HUES48 (cell line): ENCODE data around the gene WASF2.
"Not testable (repeated sequence)": the region's sequence is repeated elsewhere in the genome, so short reads cannot be mapped to it uniquely, and the experiment has no call there.

Experiments
- H3K27ac ChIP-seq: one replicate; pipeline ENCODE4 v1.7.0; 2013; ENCODE audit warnings: low read depth, low read length, inconsistent platforms
- H3K27me3 ChIP-seq: 2 replicates; pipeline ENCODE4 v1.6.1; 2013; ENCODE audit warnings: mild to moderate bottlenecking, low read length; ENCODE audit not compliant: control insufficient read depth, insufficient read depth
- H3K36me3 ChIP-seq: 2 replicates; pipeline ENCODE4 v1.6.1; 2013; ENCODE audit warnings: low read length; ENCODE audit not compliant: control insufficient read depth, insufficient read depth
- H3K4me1 ChIP-seq: 2 replicates; pipeline ENCODE4 v1.6.1; 2013; ENCODE audit warnings: mild to moderate bottlenecking, low read length; ENCODE audit not compliant: control insufficient read depth, insufficient read depth
- H3K4me3 ChIP-seq: 2 replicates; pipeline ENCODE4 v1.5.1; 2013; ENCODE audit warnings: mild to moderate bottlenecking, low read depth, low read length
- H3K9ac ChIP-seq: 2 replicates; pipeline ENCODE4 v1.6.1; 2013; ENCODE audit warnings: mild to moderate bottlenecking, low read depth, low read length, moderate library complexity
- H3K9me3 ChIP-seq: 2 replicates; pipeline ENCODE4 v1.6.1; 2013; ENCODE audit warnings: low read length; ENCODE audit not compliant: control insufficient read depth, insufficient read depth

The WASF2 gene

GRCh38 chr1:27472098-27472497, 17.9 kb downstream of the WASF2 start:
- not testable (repeated sequence) for H3K36me3 ChIP-seq, H3K27ac ChIP-seq, H3K27me3 ChIP-seq, H3K4me1 ChIP-seq, H3K4me3 ChIP-seq, H3K9me3 ChIP-seq, H3K9ac ChIP-seq

GRCh38 chr1:27471477-27471876, 18.5 kb downstream of the WASF2 start:
- Histone ChIP-seq H3K9me3 (no peaks in the 10 kb centered on the region), H3K36me3 (no peaks in the 10 kb centered on the region), H3K9ac (no peak overlapping the region), H3K4me3 (no peak overlapping the region), H3K4me1 (peaks cover 2% of the 10 kb centered on the region; the same call in 1 of the 2 replicates), H3K27ac (no peak overlapping the region), H3K27me3 (no peaks in the 10 kb centered on the region)

GRCh38 chr1:27469334-27469733, 20.6 kb downstream of the WASF2 start:
- no peaks in the 10 kb centered on the region for H3K36me3 ChIP-seq
- no peaks in the 10 kb centered on the region for H3K4me1 ChIP-seq
- no peak overlapping the region for H3K27ac ChIP-seq
- H3K4me3 ChIP-seq, result no peak overlapping the region
- H3K9me3 ChIP-seq, result no peaks in the 10 kb centered on the region
- H3K27me3 ChIP-seq, result no peaks in the 10 kb centered on the region
- no peak overlapping the region for H3K9ac ChIP-seq

- H3K36me3 ChIP-seq, H3K9me3 ChIP-seq, H3K4me3 ChIP-seq, H3K27ac ChIP-seq, H3K27me3 ChIP-seq, H3K4me1 ChIP-seq, H3K9ac ChIP-seq: not testable (repeated sequence)
Observed at GRCh38 chr1:27468378-27468777, 21.6 kb downstream of the WASF2 start.

GRCh38 chr1:27464926-27465647, 24.9 kb downstream of the WASF2 start:
- H3K9me3 ChIP-seq, result no peaks in the 10 kb centered on the region
- no peaks in the 10 kb centered on the region for H3K4me1 ChIP-seq
- no peak overlapping the region for H3K27ac ChIP-seq
- no peaks in the 10 kb centered on the region for H3K36me3 ChIP-seq
- no peak overlapping the region for H3K4me3 ChIP-seq
- H3K27me3 ChIP-seq, result no peaks in the 10 kb centered on the region
- H3K9ac ChIP-seq, result no peak overlapping the region

GRCh38 chr1:27463916-27464315, 26.1 kb downstream of the WASF2 start:
- not testable (repeated sequence) for H3K9ac ChIP-seq, H3K9me3 ChIP-seq, H3K36me3 ChIP-seq, H3K27ac ChIP-seq, H3K4me3 ChIP-seq, H3K4me1 ChIP-seq, H3K27me3 ChIP-seq

- not testable (repeated sequence) for H3K36me3 ChIP-seq, H3K4me3 ChIP-seq, H3K9ac ChIP-seq, H3K4me1 ChIP-seq, H3K9me3 ChIP-seq, H3K27ac ChIP-seq, H3K27me3 ChIP-seq
Observed at GRCh38 chr1:27458521-27458920, 31.4 kb downstream of the WASF2 start.

- H3K27ac ChIP-seq, result no peak overlapping the region
Observed at GRCh38 chr1:27455139-27455811, 34.7 kb downstream of the WASF2 start.

GRCh38 chr1:27454610-27455009, 35.4 kb downstream of the WASF2 start:
- Histone ChIP-seq H3K4me1 (no peaks in the 10 kb centered on the region), H3K4me3 (no peak overlapping the region), H3K9ac (no peak overlapping the region), H3K9me3 (no peaks in the 10 kb centered on the region), H3K36me3 (no peaks in the 10 kb centered on the region), H3K27me3 (no peaks in the 10 kb centered on the region), H3K27ac (no peak overlapping the region)

More at GRCh38 chr1:27455139-27455811, 34.7 kb downstream of the WASF2 start:
- Histone ChIP-seq H3K27me3 (no peaks in the 10 kb centered on the region), H3K4me1 (no peaks in the 10 kb centered on the region), H3K36me3 (no peaks in the 10 kb centered on the region), H3K9me3 (no peaks in the 10 kb centered on the region), H3K4me3 (no peak overlapping the region), H3K9ac (no peak overlapping the region)

- H3K27me3 ChIP-seq, result no peaks in the 10 kb centered on the region
- no peaks in the 10 kb centered on the region for H3K36me3 ChIP-seq
- H3K4me1 ChIP-seq, result no peaks in the 10 kb centered on the region
- H3K27ac ChIP-seq, result no peak overlapping the region
- no peaks in the 10 kb centered on the region for H3K9me3 ChIP-seq
- H3K4me3 ChIP-seq, result no peak overlapping the region
- H3K9ac ChIP-seq, result 0 out of 2 replicates have a peak overlapping the region, but pooled peaks have one; percentile 40
Observed at GRCh38 chr1:27451343-27451742, 38.6 kb downstream of the WASF2 start.

GRCh38 chr1:27448982-27449381, 41.0 kb downstream of the WASF2 start:
- Histone ChIP-seq H3K4me3 (no peak overlapping the region), H3K9me3 (no peaks in the 10 kb centered on the region), H3K9ac (no peak overlapping the region), H3K27ac (no peak overlapping the region), H3K36me3 (no peaks in the 10 kb centered on the region), H3K4me1 (no peaks in the 10 kb centered on the region), H3K27me3 (no peaks in the 10 kb centered on the region)
